K562 (cell line): ENCODE measurements around the gene TBXA2R. TPM values are rescaled to one million over a fixed set of nuclear protein-coding genes. Genes with fewer than 3 reads are reported as not detected.
A peak's percentile ranks its signal among the peaks of the same experiment; 100 is the strongest.

Experiments used
- AFF4 ChIP-seq: sonication (generic); formaldehyde crosslinking; IDR thresholded peaks from 2 replicates; pipeline ENCODE4 v1.8.0; 2023; ENCODE audit warnings: mild to moderate bottlenecking, missing genetic modification reagents
- ATF4 ChIP-seq: fragments of 450-650 bp; formaldehyde crosslinking; IDR thresholded peaks from 2 replicates; pipeline ENCODE4 v1.4.0; 2022; ENCODE audit warnings: mild to moderate bottlenecking, moderate library complexity
- ATF6 ChIP-seq: sonication (generic); formaldehyde crosslinking; IDR thresholded peaks from 2 replicates; pipeline ENCODE4 v1.4.0; 2020; ENCODE audit warnings: mild to moderate bottlenecking, missing genetic modification reagents
- CBFB ChIP-seq: sonication (generic); formaldehyde crosslinking; IDR thresholded peaks from 2 replicates; pipeline ENCODE4 v1.4.0; 2020; ENCODE audit warnings: mild to moderate bottlenecking, missing genetic modification reagents
- CCAR2 ChIP-seq: fragments of 200-400 bp; formaldehyde crosslinking; IDR thresholded peaks from 2 replicates; pipeline ENCODE4 v1.6.1; 2017; ENCODE audit warnings: mild to moderate bottlenecking, low read depth, low read length
- CREBBP ChIP-seq: IDR thresholded peaks from one replicate; pipeline ENCODE4 v1.6.1; 2012; ENCODE audit warnings: low read depth, mild to moderate bottlenecking, control low read depth, inconsistent platforms, low read length
- IRF1 ChIP-seq: sonication (generic); formaldehyde crosslinking; IDR thresholded peaks from 2 replicates; pipeline ENCODE4 v1.8.0; 2022; ENCODE audit warnings: missing genetic modification reagents, mild to moderate bottlenecking, borderline replicate concordance
- MNT ChIP-seq, 2 experiments: fragments of 450-650 bp; conservative IDR thresholded peaks; 2 replicates each; pipeline ENCODE4 v1.6.1; 2017; ENCODE audit warnings: mild to moderate bottlenecking in 2 of 2, moderate library complexity in 2 of 2
- NR2C2 ChIP-seq, 2 experiments: fragments of 200-800 bp in 1 of 2; sonication (Bioruptor generic) in 1 of 2; sonication (generic) in 1 of 2; formaldehyde crosslinking in 1 of 2; IDR thresholded peaks; 2 replicates each; pipeline versions ENCODE4 v1.6.1 to v1.8.0; 2016 to 2022; ENCODE audit warnings: mild to moderate bottlenecking in 1 of 2, missing compliant biosample characterization in 1 of 2, missing genetic modification characterization in 1 of 2, missing genetic modification reagents in 1 of 2
- NR2F6 ChIP-seq: fragments of 450-650 bp; formaldehyde crosslinking; IDR thresholded peaks from 2 replicates; pipeline ENCODE4 v1.4.0; 2020; ENCODE audit warnings: mild to moderate bottlenecking
- TFAP4 ChIP-seq: sonication (generic); formaldehyde crosslinking; IDR thresholded peaks from 2 replicates; pipeline ENCODE4 v1.8.0; 2022; ENCODE audit warnings: missing genetic modification reagents, mild to moderate bottlenecking, moderate library complexity, borderline replicate concordance
- USF1 ChIP-seq: sonication (generic); formaldehyde crosslinking; IDR thresholded peaks from 2 replicates; pipeline ENCODE4 v1.9.0; 2022; ENCODE audit warnings: mild to moderate bottlenecking, missing genetic modification reagents
- ZBTB12 ChIP-seq: fragments of 250-450 bp; sonication (Bioruptor Pico); IDR thresholded peaks from 2 replicates; pipeline ENCODE4 v1.4.0; 2020
- ZSCAN32 ChIP-seq: fragments of 450-650 bp; formaldehyde crosslinking; IDR thresholded peaks from 2 replicates; pipeline ENCODE4 v1.4.0; 2020; ENCODE audit warnings: mild to moderate bottlenecking, moderate library complexity
- polyA plus RNA-seq, 8 experiments: library from polyadenylated mRNA; depleted of rRNA in 4 of 8; stranded (reverse) in 5 of 8; unstranded in 3 of 8; fragments of >200 nt; fragmentation: Nextera tagmentation in 2 of 8; fragmentation: Illumina TruSeq in 1 of 8; extraction: Ambion mirVana in 2 of 8; extraction: Trizol in 1 of 8; gene quantifications; 2 replicates each; pipeline versions ENCODE4 v1.2.1 to v1.2.3, GENCODE V29; 2011 to 2014; ENCODE audit warnings: inconsistent platforms in 1 of 8, missing spikeins in 1 of 8
- total RNA-seq, 7 experiments: library from RNA; depleted of rRNA in 6 of 7; stranded (reverse); fragments of >200 nt in 6 of 7; fragmentation: Illumina TruSeq in 2 of 7; extraction: Trizol in 2 of 7; gene quantifications; 2 replicates each; pipeline versions ENCODE4 v1.2.1 to v1.2.3, GENCODE V29; 2011 to 2021; ENCODE audit warnings: low replicate concordance in 1 of 7

TBXA2R gene
- total and polyA plus RNA-seq, 9 of the 15 experiments (the other 6 are each of a cell fraction or from before 2014, with no cell fraction given) = 1.5 to 24.0 (median 2.8) TPM

- peak in 1 of 2 experiments; percentile 38; a peak in 1 of 4 replicates for TF ChIP-seq MNT (conservative IDR thresholded peaks at IDR 0.05)
- TF ChIP-seq TFAP4 (CRISPR knock-in tag) = peak; percentile 57; the same call in 1 of the 2 replicates
- no peak for TF ChIP-seq NR2F6 (CRISPR knock-in tag)
- TF ChIP-seq IRF1 (CRISPR knock-in tag) = no peak
- no peak for TF ChIP-seq ZSCAN32 (CRISPR knock-in tag)
- no peak for TF ChIP-seq ATF4
- TF ChIP-seq NR2C2 (CRISPR knock-in tag; IDR thresholded peaks at IDR 0.05) = no peak
- no peak for TF ChIP-seq NR2C2 (tag; IDR thresholded peaks at IDR 0.05)
- TF ChIP-seq USF1 = peak; percentile 44
- TF ChIP-seq CBFB (CRISPR knock-in tag) = no peak
- TF ChIP-seq CREBBP = no peak
- TF ChIP-seq ATF6 (CRISPR knock-in tag) = no peak
- no peak for TF ChIP-seq CCAR2
- TF ChIP-seq ZBTB12 (CRISPR knock-in tag) = no peak
- no peak for TF ChIP-seq AFF4 (CRISPR knock-in tag)
Measured at GRCh38 chr19:3604987-3605343, 1.7 kb downstream of the TBXA2R start (continued).
